Measurements from ENCODE around the gene COPB2.

DNA sequence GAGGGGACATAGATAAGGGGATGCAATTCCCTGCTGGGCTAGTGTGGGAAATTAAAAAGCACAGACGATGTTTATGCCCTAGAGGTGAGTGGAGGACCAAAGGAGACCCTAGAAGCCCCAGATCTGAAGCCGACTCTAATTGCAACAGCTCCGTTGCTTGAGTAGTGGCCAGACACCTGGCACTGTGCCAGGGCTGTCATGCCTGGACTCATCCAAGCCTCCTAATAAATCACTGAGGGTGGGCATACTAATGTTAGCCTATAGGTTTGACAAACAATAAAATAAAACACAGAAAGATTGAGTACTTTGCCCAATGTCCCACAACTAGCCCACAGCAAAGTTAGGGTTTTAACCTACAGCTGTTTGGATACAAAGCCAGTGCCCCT lies 71.0 kb downstream of the COPB2 start:
- TF ChIP-seq CTCF (IDR thresholded peaks at IDR 0.05) (no peak), POLR2A (IDR thresholded peaks at IDR 0.05) (no peak)
